OCI-LY1 (cell line): ENCODE measurements around the gene SSBP4.
A peak's percentile ranks its signal among the peaks of the same experiment; 100 is the strongest.

Source experiments
- CTCF ChIP-seq: fragments of 200-600 bp; sonication (generic), shearing (Covaris generic); IDR thresholded peaks from 2 replicates; pipeline ENCODE4 v1.5.1; 2017; ENCODE audit warnings: mild to moderate bottlenecking, antibody characterized with exemption, low read length, moderate library complexity, mixed read lengths
- EZH2 ChIP-seq: fragments of 200-600 bp; sonication (generic), shearing (Covaris generic); IDR thresholded peaks from 2 replicates; pipeline ENCODE4 v1.8.0; 2017; ENCODE audit warnings: borderline replicate concordance, mixed run types, mild to moderate bottlenecking, antibody characterized with exemption, low read length, moderate library complexity, mixed read lengths

GRCh38 chr19:18388100-18388959 is 30.9 kb upstream of the SSBP4 start:
- no peak for TF ChIP-seq EZH2
- TF ChIP-seq CTCF = peak; percentile 94
